Measurements from ENCODE around the gene SORCS1. TPM values are rescaled to one million over a fixed set of nuclear protein-coding genes. Genes with fewer than 3 reads are reported as not detected.

SORCS1 gene
- total RNA-seq, 1 experiment from 2014 or later = 0.11 TPM

- H3K9ac ChIP-seq (ENCODE audit: low read length) = no peak overlapping the region
- no peak overlapping the region for H3K4me3 ChIP-seq (ENCODE audit: low read length)
- POLR2A ChIA-PET (ENCODE audit: unreplicated experiment) = no interaction called here
- no peaks in the 10 kb centered on the region for H4K20me1 ChIP-seq (ENCODE audit: low read length)
- TF ChIP-seq, protein P1, sequence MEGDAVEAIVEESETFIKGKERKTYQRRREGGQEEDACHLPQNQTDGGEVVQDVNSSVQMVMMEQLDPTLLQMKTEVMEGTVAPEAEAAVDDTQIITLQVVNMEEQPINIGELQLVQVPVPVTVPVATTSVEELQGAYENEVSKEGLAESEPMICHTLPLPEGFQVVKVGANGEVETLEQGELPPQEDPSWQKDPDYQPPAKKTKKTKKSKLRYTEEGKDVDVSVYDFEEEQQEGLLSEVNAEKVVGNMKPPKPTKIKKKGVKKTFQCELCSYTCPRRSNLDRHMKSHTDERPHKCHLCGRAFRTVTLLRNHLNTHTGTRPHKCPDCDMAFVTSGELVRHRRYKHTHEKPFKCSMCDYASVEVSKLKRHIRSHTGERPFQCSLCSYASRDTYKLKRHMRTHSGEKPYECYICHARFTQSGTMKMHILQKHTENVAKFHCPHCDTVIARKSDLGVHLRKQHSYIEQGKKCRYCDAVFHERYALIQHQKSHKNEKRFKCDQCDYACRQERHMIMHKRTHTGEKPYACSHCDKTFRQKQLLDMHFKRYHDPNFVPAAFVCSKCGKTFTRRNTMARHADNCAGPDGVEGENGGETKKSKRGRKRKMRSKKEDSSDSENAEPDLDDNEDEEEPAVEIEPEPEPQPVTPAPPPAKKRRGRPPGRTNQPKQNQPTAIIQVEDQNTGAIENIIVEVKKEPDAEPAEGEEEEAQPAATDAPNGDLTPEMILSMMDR (conservative IDR thresholded peaks at IDR 0.05; ENCODE audit: low read depth, low read length) = no peak
- TF ChIP-seq EZH2 (IDR thresholded peaks at IDR 0.05; ENCODE audit: low read length, unreplicated experiment) (no peak), EZH2phosphoT487 (IDR thresholded peaks at IDR 0.05; ENCODE audit: borderline replicate concordance, low read length) (no peak)
- CTCF ChIA-PET = no interaction called here
- H3K9me2 ChIP-seq (replicated peaks; ENCODE audit: low read length) = no peaks in the 10 kb centered on the region
- ATAC-seq (no peak), DNase-seq (no peak)
- no peak overlapping the region for H2AFZ ChIP-seq (ENCODE audit: low read length)
- BruUV-seq (replicated peaks) = no TSS peak
- intact Hi-C loops (cut with micrococcal nuclease) = no loop called here
- no peaks in the 10 kb centered on the region for H3F3A ChIP-seq (ENCODE audit: low read length, unreplicated experiment)
- no peaks in the 10 kb centered on the region for H3K9me3 ChIP-seq (ENCODE audit: low read length)
- no peaks in the 10 kb centered on the region for H3K4me1 ChIP-seq (ENCODE audit: insufficient read depth, low read length)
- no peaks in the 10 kb centered on the region for H3K79me2 ChIP-seq (ENCODE audit: low read length)
- no peak overlapping the region for H3K27ac ChIP-seq (ENCODE audit: low read length)
- H3K4me2 ChIP-seq (ENCODE audit: low read length) = no peak overlapping the region
- H3K27me3 ChIP-seq (ENCODE audit: low read length) = peaks cover 71% of the 10 kb centered on the region
- no peaks in the 10 kb centered on the region for H3K36me3 ChIP-seq (ENCODE audit: low read depth, low read length)
Measured at GRCh38 chr10:107083388-107084009, 81.0 kb downstream of the SORCS1 start.

GRCh38 chr10:107081644-107082043 is 82.9 kb downstream of the SORCS1 start:
- ATAC-seq (no peak), DNase-seq (no peak)
- H3K9ac ChIP-seq (ENCODE audit: low read length) = no peak overlapping the region
- H3K9me3 ChIP-seq (ENCODE audit: low read length) = no peaks in the 10 kb centered on the region
- no peak overlapping the region for H3K4me3 ChIP-seq (ENCODE audit: low read length)
- H3K9me2 ChIP-seq (replicated peaks; ENCODE audit: low read length) = no peaks in the 10 kb centered on the region
- H3K36me3 ChIP-seq (ENCODE audit: low read depth, low read length) = no peaks in the 10 kb centered on the region
- no peaks in the 10 kb centered on the region for H3K4me1 ChIP-seq (ENCODE audit: insufficient read depth, low read length)
- TF ChIP-seq, protein P1 (conservative IDR thresholded peaks at IDR 0.05; ENCODE audit: low read depth, low read length) = no peak
- TF ChIP-seq EZH2phosphoT487 (IDR thresholded peaks at IDR 0.05; ENCODE audit: borderline replicate concordance, low read length) (no peak), EZH2 (IDR thresholded peaks at IDR 0.05; ENCODE audit: low read length, unreplicated experiment) (no peak)
- no peaks in the 10 kb centered on the region for H3F3A ChIP-seq (ENCODE audit: low read length, unreplicated experiment)
- H3K4me2 ChIP-seq (ENCODE audit: low read length) = no peak overlapping the region
- POLR2A ChIA-PET (ENCODE audit: unreplicated experiment) = no interaction called here
- no TSS peak for BruUV-seq (replicated peaks)
- intact Hi-C loops (cut with micrococcal nuclease) = no loop called here
- H4K20me1 ChIP-seq (ENCODE audit: low read length) = no peaks in the 10 kb centered on the region
- no peak overlapping the region for H3K27ac ChIP-seq (ENCODE audit: low read length)
- no peak overlapping the region for H2AFZ ChIP-seq (ENCODE audit: low read length)
- peaks cover 68% of the 10 kb centered on the region for H3K27me3 ChIP-seq (ENCODE audit: low read length)
- no peaks in the 10 kb centered on the region for H3K79me2 ChIP-seq (ENCODE audit: low read length)
- CTCF ChIA-PET = no interaction called here

- BruUV-seq (replicated peaks) = no TSS peak
- intact Hi-C loops (cut with micrococcal nuclease) = no loop called here
- Histone ChIP-seq H3K9me3 (ENCODE audit: low read length) (no peaks in the 10 kb centered on the region), H3K9ac (ENCODE audit: low read length) (no peak overlapping the region), H4K20me1 (ENCODE audit: low read length) (no peaks in the 10 kb centered on the region), H3K27me3 (ENCODE audit: low read length) (peaks cover 67% of the 10 kb centered on the region), H3K4me2 (ENCODE audit: low read length) (no peak overlapping the region), H2AFZ (ENCODE audit: low read length) (no peak overlapping the region), H3K4me1 (ENCODE audit: insufficient read depth, low read length) (no peaks in the 10 kb centered on the region), H3K4me3 (ENCODE audit: low read length) (no peak overlapping the region), H3K27ac (ENCODE audit: low read length) (no peak overlapping the region), H3K36me3 (ENCODE audit: low read depth, low read length) (no peaks in the 10 kb centered on the region), H3K9me2 (replicated peaks; ENCODE audit: low read length) (no peaks in the 10 kb centered on the region), H3K79me2 (ENCODE audit: low read length) (no peaks in the 10 kb centered on the region), H3F3A (ENCODE audit: low read length, unreplicated experiment) (no peaks in the 10 kb centered on the region)
- no peak for TF ChIP-seq EZH2phosphoT487 (IDR thresholded peaks at IDR 0.05; ENCODE audit: borderline replicate concordance, low read length)
- no peak for TF ChIP-seq EZH2 (IDR thresholded peaks at IDR 0.05; ENCODE audit: low read length, unreplicated experiment)
- TF ChIP-seq, protein P1 (conservative IDR thresholded peaks at IDR 0.05; ENCODE audit: low read depth, low read length) = no peak
- ATAC-seq (no peak), DNase-seq (no peak)
- CTCF ChIA-PET = no interaction called here
- POLR2A ChIA-PET (ENCODE audit: unreplicated experiment) = no interaction called here
Measured at GRCh38 chr10:107075117-107075516, 89.4 kb downstream of the SORCS1 start.
